CD4-positive, alpha-beta T cell treated with Interleukin-6 for 4 hours (primary cell): ENCODE results near the gene AIF1.

ENCODE experiments used
- DNase-seq: peaks from one replicate; pipeline ENCODE4 v3.0.0-alpha.2; 2020; ENCODE audit warnings: mixed read lengths

AIF1 gene

DNA sequence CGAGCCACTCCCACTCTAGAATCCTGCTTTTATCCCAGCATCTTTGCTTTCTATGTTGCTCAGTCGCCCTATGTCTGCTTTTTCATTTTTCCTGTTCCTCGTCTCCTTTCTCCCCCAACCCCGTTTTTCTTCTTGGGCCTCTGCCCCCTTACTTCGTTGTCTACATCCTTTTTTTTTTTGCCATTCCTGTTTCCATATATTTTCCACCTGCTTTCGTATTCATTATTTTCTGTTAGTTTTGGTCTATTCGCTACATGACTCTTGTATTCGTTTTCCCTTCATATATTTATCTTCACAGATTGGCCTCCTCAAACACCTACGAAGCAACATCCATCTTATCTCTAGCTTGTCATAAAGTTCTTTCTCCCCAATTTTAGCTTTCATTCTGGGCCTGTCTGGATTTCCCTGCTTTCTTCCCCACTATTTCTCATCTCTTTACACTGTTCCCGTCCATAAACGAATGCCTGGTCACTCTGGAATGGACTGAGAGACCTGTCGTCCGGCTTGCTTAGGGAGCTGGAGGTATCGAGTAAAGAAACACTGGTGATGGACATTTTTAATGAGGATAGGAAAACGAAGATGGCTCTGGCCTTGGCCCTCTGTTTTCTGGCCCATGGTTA lies 6.4 kb downstream of the AIF1 start:
- DNase-seq: no peak

DNA sequence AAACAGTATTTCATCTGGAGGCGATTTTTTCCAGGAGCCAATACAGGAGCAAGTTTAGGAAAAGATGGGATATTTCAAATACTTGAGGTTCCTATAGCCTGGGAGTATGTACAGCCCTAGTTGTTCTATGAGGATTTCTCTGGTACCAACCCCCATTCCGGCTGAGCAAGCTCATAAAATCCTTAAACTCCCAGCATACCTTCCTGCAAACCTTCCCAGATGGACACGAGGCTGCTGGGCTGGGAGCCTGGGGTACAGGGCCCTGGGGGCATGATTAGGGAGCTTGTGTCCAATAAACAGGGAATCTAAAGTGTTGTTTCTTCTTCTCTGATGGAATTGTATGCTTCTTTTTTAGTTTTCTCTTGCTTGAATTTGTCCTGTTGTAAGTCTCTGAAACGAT lies 7.0 kb downstream of the AIF1 start:
- DNase-seq: no peak

DNA sequence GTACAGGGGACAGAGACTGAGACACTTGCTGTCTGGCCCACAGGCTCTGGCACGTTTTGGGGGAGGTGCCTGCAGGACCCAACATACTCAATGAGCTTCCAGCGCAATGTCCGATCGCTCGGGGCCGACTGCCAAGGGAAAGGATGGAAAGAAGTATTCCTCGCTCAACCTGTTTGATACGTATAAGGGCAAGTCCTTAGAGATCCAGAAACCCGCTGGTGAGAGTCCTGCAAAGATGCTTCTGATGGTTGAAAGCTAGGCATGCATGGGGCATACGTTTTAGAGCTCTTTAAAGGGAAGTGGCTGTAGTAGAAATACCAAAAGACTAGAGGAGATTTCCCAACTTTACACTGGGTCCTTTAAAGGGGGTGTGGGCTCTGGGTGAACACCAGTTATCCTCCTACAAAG lies 7.7 kb downstream of the AIF1 start:
- DNase-seq: no peak

DNA sequence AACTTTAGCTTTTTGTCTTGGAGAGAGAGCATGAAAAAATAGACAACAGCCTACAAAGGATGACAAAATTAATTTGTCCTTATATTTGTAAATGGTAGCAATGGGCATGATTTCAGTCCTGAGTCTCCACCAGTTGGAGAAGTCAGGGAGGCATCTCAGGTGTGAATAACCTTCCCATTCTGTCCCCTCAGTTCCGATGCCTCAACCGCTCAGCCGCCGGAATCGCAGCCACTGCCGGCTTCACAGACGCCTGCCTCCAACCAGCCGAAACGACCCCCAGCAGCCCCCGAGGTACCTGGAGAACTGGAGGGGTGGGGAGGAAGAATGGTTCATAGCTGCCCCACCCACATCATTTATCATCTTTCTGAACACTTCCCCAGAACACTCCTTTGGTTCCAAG lies 9.0 kb downstream of the AIF1 start:
- no peak for DNase-seq

DNA sequence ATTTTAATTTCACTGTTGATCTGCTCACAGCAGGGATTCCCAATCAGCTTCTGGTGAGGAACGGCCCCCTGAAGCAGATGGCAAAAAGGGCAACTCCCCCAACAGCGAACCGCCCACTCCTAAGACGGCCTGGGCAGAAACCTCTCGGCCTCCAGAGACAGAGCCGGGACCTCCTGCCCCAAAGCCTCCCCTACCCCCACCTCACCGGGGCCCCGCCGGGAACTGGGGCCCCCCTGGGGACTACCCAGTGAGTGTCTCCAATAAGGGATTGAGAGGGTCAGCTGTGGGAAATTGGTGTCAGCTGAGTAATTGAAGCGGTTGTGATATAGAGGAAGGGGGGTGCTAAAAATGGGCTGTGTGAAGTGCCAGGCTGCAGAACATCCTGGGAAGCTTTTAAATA lies 11.9 kb downstream of the AIF1 start:
- no peak for DNase-seq

DNA sequence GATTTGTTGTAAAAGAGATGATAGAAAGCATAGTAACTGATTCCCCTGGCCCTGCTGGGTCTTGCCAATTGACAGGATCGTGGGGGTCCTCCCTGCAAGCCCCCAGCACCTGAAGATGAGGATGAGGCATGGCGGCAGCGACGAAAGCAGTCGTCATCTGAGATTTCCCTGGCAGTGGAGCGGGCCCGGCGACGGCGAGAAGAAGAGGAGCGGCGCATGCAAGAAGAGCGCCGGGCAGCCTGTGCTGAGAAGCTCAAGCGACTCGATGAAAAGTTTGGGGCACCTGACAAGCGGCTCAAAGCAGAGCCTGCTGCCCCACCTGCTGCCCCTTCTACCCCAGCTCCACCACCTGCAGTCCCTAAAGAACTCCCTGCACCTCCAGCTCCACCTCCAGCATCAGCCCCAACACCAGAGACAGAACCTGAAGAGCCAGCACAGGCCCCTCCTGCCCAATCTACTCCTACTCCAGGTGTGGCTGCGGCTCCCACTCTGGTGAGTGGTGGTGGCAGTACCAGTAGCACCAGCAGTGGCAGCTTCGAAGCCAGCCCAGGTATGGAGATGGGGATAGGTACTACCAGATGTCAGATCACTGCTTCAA lies 12.8 kb downstream of the AIF1 start:
- no peak for DNase-seq

DNA sequence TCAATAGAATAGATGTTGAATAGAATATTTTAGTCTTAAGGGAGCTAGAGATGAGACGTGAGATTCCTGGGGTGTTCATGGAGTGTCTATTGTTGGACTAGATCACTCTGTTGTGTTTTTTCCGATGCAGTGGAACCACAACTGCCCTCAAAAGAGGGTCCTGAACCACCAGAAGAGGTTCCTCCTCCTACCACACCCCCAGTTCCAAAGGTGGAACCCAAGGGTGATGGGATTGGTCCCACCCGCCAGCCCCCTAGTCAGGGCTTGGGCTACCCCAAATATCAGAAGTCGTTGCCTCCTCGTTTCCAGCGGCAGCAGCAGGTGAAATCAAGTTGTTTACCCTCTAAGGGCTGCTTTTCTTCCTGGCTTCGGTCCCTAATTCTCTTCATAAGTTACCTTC lies 14.0 kb downstream of the AIF1 start:
- DNase-seq: no peak

DNA sequence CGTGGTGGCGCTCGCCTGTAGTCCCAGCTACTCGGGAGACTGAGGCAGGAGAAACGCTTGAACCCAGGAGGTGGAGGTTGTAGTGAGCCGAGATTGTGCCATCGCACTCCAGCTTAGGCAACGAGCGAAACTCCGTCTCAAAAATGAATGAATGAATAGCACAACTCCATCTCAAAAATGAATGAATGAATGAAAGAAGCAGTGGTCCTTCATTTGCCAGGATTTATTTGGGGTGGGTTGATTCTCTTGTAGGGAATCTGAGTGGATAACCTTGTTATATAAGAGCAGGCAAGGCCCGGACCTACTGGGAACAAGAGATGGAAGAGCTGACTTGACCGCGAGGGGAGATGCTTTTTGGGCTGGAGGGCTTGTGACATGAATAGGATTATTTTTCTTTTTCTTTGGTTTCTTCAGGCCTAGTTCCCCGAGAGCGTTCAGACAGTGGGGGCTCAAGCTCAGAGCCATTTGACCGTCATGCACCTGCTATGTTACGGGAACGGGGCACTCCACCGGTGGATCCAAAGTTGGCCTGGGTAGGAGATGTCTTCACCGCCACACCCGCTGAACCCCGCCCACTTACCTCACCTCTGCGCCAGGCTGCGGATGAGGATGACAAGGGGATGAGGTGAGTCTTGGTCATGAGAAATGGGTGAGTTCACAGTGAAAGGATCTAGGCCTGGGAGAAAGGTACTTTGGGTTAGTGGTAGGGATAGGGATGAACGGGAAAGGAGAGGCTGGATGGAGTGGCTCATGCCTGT lies 15.3 kb downstream of the AIF1 start:
- DNase-seq: no peak

DNA sequence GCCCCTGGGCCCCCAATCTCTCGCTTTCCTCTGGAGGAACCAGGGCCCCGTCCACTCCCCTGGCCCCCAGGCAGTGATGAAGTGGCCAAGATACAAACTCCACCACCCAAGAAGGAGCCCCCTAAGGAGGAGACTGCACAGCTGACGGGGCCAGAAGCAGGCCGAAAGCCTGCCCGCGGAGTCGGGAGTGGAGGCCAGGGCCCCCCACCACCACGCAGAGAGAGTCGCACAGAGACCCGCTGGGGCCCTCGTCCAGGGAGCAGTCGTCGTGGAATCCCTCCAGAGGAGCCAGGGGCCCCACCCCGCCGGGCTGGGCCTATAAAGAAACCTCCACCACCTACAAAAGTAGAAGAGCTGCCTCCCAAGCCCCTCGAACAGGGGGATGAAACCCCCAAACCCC lies 16.2 kb downstream of the AIF1 start:
- DNase-seq: no peak

DNA sequence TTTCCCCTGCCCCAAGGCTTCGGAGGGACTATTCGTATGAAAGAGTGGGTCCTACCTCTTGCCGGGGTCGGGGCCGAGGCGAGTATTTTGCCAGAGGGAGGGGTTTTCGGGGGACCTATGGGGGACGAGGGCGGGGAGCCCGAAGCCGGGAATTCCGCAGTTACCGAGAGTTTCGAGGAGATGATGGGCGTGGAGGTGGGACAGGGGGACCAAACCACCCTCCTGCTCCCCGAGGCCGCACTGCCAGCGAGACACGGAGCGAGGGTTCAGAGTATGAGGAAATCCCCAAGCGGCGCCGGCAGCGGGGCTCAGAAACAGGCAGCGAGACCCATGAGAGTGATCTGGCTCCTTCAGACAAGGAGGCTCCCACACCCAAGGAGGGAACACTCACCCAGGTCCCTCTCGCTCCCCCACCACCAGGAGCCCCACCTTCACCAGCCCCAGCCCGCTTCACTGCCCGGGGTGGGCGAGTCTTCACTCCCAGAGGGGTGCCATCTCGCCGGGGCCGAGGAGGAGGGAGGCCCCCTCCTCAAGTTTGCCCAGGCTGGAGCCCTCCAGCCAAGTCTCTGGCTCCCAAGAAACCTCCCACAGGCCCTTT lies 16.7 kb downstream of the AIF1 start:
- DNase-seq: no peak

DNA sequence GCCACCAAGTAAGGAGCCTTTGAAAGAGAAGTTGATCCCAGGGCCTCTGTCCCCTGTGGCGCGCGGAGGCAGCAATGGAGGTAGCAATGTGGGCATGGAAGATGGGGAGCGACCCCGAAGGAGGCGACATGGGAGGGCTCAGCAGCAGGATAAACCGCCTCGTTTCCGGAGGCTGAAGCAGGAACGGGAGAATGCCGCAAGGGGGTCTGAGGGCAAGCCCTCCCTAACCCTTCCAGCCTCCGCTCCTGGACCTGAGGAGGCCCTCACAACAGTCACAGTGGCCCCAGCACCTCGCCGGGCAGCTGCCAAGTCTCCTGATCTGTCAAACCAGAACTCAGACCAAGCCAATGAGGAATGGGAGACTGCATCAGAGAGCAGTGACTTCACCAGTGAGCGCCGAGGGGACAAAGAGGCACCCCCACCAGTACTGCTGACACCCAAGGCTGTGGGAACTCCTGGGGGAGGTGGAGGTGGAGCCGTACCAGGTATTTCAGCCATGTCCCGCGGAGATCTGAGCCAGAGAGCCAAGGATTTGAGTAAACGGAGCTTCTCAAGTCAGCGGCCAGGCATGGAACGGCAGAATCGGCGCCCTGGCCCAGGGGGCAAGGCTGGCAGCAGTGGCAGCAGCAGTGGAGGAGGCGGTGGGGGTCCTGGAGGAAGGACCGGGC lies 17.4 kb downstream of the AIF1 start:
- DNase-seq: no peak

DNA sequence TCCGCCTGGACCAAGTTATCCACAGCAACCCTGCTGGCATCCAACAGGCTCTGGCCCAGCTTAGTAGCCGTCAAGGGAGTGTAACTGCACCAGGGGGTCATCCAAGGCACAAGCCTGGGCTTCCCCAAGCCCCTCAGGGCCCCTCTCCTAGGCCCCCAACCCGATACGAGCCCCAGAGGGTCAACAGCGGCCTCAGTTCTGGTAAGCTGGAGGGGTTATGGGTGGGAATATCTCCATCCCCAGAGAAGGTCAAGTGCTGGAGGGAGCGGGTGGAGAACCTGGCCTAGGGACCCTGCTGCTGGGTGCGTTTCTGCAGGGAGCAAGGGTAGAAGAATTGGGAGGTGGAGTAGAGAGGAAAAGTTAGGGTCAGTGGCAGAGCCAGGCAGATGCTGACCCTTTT lies 18.4 kb downstream of the AIF1 start:
- DNase-seq: no peak

DNA sequence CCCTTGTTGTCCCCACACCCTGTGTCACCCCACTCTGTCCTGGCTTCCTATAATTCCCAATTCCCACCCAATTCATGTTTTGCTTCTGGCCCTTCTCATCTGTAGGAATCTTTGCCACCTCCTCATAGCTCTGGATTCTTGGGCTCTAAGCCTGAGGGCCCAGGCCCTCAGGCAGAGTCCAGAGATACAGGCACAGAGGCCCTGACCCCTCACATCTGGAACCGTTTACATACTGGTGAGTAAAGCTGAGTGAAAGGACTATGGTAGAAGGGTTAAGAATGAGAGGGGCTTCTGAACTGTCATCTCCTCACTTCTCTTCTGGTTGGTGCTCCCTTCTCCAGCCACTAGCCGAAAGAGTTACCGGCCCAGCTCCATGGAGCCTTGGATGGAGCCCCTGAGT lies 19.1 kb downstream of the AIF1 start:
- no peak for DNase-seq

DNA sequence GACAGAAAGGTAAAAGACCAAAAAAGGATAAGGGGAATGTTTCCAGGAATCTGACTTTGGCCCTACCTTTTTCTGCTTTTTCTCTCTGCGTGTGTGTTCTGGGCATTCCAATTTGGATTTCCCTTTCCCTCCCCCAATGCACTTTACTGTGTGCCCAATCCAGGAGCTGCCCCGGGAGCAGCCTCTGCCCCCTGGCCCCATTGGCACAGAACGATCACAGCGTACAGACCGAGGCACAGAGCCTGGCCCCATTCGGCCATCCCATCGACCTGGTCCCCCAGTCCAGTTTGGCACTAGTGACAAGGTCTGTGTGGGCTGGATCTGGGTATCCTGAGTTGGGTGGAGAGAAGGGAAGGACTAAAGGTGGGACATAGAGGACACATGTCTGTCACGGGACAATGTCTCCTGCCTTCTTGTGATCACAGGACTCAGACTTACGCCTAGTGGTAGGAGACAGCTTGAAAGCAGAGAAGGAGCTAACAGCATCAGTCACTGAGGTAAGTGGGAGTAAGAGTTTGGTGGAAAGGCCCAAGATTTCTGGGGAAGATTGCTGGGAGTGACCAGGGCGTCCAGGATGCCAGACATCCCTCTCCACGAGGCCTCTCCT lies 20.0 kb downstream of the AIF1 start:
- DNase-seq: no peak

DNA sequence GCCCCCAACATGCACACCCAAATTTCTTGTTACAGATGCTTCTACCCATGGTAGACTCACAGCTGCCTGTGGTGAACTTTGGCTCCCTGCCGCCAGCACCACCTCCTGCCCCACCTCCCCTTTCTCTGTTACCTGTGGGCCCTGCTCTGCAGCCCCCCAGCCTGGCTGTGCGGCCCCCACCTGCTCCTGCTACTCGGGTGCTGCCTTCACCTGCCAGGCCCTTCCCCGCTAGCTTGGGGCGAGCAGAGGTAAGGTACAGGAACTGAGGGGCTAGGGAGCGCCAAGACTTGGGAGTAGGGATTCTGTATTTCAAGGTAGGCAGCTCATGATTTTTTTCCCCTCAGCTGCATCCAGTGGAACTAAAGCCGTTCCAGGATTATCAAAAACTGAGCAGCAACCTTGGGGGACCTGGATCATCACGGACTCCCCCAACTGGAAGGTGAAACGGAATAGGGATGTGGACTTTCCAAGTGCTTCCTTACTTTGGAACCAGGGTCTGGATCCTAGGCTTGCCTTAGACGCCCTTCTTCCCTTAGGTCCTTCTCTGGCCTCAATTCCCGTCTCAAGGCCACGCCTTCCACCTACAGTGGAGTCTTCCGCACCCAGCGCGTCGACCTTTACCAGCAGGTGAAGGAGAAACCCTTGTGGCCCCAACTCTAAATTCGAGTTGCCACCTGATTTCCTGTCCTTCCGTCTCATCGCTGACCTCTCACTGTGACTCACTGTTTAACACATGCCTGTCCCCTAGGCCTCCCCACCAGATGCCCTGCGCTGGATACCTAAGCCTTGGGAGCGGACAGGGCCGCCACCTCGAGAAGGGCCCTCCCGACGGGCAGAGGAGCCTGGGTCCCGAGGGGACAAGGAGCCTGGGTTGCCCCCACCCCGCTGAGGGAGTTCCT lies 21.9 kb downstream of the AIF1 start:
- no peak for DNase-seq

DNA sequence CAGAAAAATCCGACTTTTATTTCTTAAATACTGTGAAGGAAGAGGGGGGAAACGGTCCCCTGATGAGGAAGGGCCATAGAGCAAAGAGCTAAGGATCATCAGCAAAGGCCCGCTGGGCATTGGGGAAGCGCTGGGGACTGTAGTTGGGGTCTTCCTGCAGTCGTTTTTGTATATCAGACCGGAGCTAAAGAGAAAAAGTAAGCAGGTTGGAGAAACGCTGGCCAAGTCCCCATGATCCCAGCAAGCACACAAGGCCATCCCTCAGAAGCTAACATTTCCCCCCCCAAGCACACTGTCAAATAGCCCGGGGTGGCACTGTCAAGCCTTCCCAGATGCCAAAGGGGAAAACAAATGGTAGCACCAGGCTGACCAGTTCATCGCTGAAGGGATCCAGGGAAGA lies 24.0 kb downstream of the AIF1 start:
- no peak for DNase-seq

DNA sequence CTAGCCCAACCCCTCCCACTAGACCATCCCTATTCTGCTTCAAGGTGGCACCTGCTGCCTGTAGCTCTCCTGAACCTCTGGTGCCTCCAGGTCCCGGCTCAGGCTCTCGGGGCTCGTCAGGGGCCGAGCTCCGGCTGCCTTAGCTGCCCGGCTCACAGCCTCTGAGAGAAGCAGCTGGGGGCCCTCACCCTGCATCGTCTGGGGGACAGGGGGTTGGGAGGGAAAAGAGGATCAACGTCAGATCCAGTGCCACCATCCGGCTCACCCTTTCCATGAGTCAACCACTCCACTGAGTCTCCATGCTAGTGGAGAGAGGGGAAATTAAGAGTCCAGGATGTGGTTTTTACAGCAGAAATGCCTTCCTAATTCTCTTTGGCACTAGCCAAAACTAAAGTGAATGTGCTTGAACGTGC lies 24.4 kb downstream of the AIF1 start:
- DNase-seq: no peak

DNA sequence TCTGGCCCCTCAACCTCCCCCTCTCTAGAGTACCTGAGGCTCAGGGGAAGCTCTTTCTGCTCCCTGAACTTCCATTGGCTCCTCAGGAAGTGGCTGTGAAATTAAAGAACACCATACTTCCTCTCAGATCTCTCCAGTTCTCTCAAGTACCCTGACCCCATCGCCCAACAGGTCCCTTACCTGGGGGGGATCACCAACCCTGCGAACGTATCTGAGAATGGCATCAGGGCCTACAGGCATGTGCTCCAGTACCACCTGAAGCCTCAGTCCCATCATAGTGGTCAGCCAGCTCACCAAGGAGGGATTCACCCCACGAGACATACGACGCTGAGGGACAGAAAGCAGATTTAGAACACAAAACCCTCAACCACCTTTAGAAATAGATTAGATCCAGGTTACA lies 25.6 kb downstream of the AIF1 start:
- DNase-seq: no peak

DNA sequence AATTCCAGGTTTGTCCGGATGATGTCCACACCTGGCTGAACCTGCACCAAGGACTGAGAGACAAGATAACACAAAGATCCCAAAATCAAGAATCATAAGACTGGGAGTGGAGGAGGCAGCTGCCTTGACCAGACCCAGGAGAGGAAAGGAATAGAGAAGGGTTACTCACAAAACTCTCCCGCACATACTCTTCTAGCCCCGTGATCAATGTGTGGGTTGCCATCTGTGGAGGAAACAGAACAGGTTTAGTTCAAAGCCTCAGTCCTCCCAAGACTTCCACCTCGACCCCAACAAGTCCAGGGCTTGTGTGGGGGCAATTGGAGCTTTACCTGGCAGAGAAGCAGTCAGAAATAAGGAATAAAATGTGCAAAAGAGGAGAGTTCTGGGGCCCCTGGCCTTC lies 26.3 kb downstream of the AIF1 start:
- DNase-seq: no peak

DNA sequence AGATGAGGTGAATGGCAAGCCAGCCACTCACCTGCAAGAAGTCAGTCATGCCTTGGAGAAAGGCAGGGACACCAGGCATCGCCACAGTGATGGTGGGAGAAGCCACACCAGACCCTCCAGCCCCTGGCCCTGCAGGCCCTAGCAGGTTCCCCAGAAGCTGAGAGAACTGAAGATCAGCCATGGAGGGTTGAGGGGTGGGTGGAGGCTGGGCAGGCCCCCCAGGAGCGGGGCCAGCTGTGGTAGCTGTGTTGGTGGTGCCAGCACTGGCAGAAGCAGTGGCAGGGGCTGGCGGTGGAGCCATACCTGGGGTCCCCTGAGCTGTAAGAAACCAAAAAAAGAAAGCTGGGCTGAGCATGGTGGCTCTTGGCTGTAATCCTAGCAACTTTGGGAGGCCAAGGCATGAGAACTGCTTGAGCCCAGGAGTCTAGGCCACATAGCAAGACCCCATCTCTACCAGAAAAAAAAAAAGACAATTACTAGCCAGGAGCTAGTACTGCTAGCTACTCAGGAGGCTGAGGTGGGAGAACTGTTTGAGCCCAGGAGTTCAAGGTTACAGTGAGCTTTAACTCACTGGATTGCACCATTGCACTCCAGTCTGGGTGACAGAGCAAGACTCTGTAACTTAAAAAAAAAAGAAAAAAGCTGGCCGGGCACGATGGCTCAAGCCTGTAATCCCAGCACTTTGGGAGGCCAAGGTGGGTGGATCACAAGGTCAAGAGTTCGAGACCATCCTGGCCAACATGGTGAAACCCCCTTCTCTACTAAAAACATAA lies 27.9 kb downstream of the AIF1 start:
- DNase-seq: no peak

DNA sequence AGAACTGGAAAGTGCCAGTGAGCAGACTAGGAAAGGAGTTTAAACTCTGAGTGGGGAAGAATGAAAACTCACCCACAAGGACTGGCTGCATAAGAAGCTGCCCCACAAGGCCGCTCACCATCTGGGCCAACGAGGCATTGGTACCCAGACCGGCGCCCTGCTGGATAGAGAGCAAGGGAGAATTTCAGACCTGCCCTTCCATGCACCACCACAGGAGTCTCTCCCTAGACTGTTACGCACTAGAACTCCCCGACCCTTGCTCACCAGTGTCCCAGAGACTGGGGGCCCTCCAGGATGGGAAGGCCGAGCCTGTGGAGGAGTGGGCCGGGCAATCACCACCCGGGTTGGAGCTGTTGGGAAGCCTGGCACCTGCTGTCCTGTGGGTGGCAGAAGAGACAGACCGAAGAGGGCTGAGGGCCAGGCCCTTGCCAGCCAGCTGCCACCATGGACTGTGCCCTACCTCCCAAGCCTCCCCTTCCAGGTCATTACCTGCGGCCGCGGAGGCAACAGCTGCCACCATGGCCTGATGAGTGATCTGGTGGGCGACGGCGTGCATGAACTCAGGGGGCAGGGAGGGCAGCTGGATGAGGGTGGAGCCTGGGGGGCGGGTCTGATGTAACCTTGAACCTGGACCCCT lies 28.9 kb downstream of the AIF1 start:
- DNase-seq: no peak
